Measurements from ENCODE around the gene KLHL3.

KLHL3 gene

GRCh38 chr5:137624786-137625349 is 111.0 kb downstream of the KLHL3 start:
- H3K27ac ChIP-seq = peak overlapping the region; percentile 69
- TF ChIP-seq ZFX (IDR thresholded peaks at IDR 0.05; ENCODE audit: borderline replicate concordance) = no peak
- no peak for TF ChIP-seq CTCF (IDR thresholded peaks at IDR 0.05)

- H3K27ac ChIP-seq = peak overlapping the region; percentile 34
- no peak for TF ChIP-seq ZFX (IDR thresholded peaks at IDR 0.05; ENCODE audit: borderline replicate concordance)
Observed at GRCh38 chr5:137622850-137623249, 113.0 kb downstream of the KLHL3 start.

- no peak for TF ChIP-seq ZFX (IDR thresholded peaks at IDR 0.05; ENCODE audit: borderline replicate concordance)
- TF ChIP-seq CTCF (IDR thresholded peaks at IDR 0.05) = no peak
- H3K27ac ChIP-seq = peak overlapping the region; percentile 34; the same call in 1 of the 2 replicates
Observed at GRCh38 chr5:137621861-137622823, 113.7 kb downstream of the KLHL3 start.

GRCh38 chr5:137621306-137621705 is 114.6 kb downstream of the KLHL3 start:
- TF ChIP-seq CTCF (IDR thresholded peaks at IDR 0.05) (no peak), ZFX (IDR thresholded peaks at IDR 0.05; ENCODE audit: borderline replicate concordance) (no peak)
- no peak overlapping the region for H3K27ac ChIP-seq

- TF ChIP-seq CTCF (IDR thresholded peaks at IDR 0.05) (no peak), ZFX (IDR thresholded peaks at IDR 0.05; ENCODE audit: borderline replicate concordance) (no peak)
- no peak overlapping the region for H3K27ac ChIP-seq
Observed at GRCh38 chr5:137619191-137619870, 116.6 kb downstream of the KLHL3 start.

GRCh38 chr5:137618476-137618875 is 117.4 kb downstream of the KLHL3 start:
- no peak overlapping the region for H3K27ac ChIP-seq
- TF ChIP-seq CTCF (IDR thresholded peaks at IDR 0.05) (no peak), ZFX (IDR thresholded peaks at IDR 0.05; ENCODE audit: borderline replicate concordance) (no peak)

- TF ChIP-seq CTCF (IDR thresholded peaks at IDR 0.05) = no peak
- no peak for TF ChIP-seq ZFX (IDR thresholded peaks at IDR 0.05; ENCODE audit: borderline replicate concordance)
- no peak overlapping the region for H3K27ac ChIP-seq
Observed at GRCh38 chr5:137617528-137618205, 118.2 kb downstream of the KLHL3 start.

Data from 22Rv1 (cell line).